ENCODE data around the gene FBXW5. TPM values are rescaled to one million over a fixed set of nuclear protein-coding genes. Genes with fewer than 3 reads are reported as not detected.

Gene FBXW5
- total RNA-seq, 2 donors from 2014 or later = 199 to 304 TPM

GRCh38 chr9:136921718-136922117 lies 22.8 kb downstream of the FBXW5 start:
- Histone ChIP-seq H3K4me1 (replicated peaks) (no peaks in the 10 kb centered on the region), H3K27ac (no peak overlapping the region), H3K27me3 (replicated peaks; ENCODE audit: insufficient read depth) (no peaks in the 10 kb centered on the region), H3K9me3 (no peaks in the 10 kb centered on the region), H3K36me3 (peaks cover 11 to 18% of the 10 kb centered on the region in 2 donors), H3K4me3 (no peak overlapping the region)
- WGBS = 80% methylated on average over 10 of the region's 10 CpGs
- intact Hi-C loops (cut with DNase I) = no loop called here
- no peak for DNase-seq (ENCODE audit: low spot score)
- TF ChIP-seq CTCF (IDR thresholded peaks at IDR 0.05) (no peak), POLR2A (IDR thresholded peaks at IDR 0.05) (no peak), POLR2AphosphoS5 (IDR thresholded peaks at IDR 0.05) (no peak)

- TF ChIP-seq POLR2A (IDR thresholded peaks at IDR 0.05) (no peak), POLR2AphosphoS5 (IDR thresholded peaks at IDR 0.05) (no peak), CTCF (IDR thresholded peaks at IDR 0.05) (no peak)
- no peak for DNase-seq (ENCODE audit: low spot score)
- Histone ChIP-seq H3K27me3 (replicated peaks; ENCODE audit: insufficient read depth) (no peaks in the 10 kb centered on the region), H3K27ac (no peak overlapping the region), H3K4me1 (replicated peaks) (no peaks in the 10 kb centered on the region), H3K4me3 (no peak overlapping the region), H3K36me3 (peaks cover 10 to 18% of the 10 kb centered on the region in 2 donors), H3K9me3 (no peaks in the 10 kb centered on the region)
- intact Hi-C loops (cut with DNase I) = no loop called here
- WGBS = 91% methylated on average over 11 of the region's 11 CpGs
Measured at GRCh38 chr9:136921307-136921706, 23.2 kb downstream of the FBXW5 start.

GRCh38 chr9:136920734-136921231 lies 23.8 kb downstream of the FBXW5 start:
- TF ChIP-seq CTCF (IDR thresholded peaks at IDR 0.05) = no peak
- TF ChIP-seq POLR2AphosphoS5 (IDR thresholded peaks at IDR 0.05) = no peak
- TF ChIP-seq POLR2A (IDR thresholded peaks at IDR 0.05) = no peak
- no peaks in the 10 kb centered on the region for H3K27me3 ChIP-seq (replicated peaks; ENCODE audit: insufficient read depth)
- no peak overlapping the region for H3K27ac ChIP-seq
- 94% methylated on average over 14 of the region's 14 CpGs for WGBS
- H3K36me3 ChIP-seq = peaks cover 6 to 18% of the 10 kb centered on the region in 2 donors
- no peak for DNase-seq (ENCODE audit: low spot score)
- H3K9me3 ChIP-seq = no peaks in the 10 kb centered on the region
- H3K4me3 ChIP-seq = no peak overlapping the region
- intact Hi-C loops (cut with DNase I) = no loop called here
- H3K4me1 ChIP-seq (replicated peaks) = no peaks in the 10 kb centered on the region

GRCh38 chr9:136920069-136920468 lies 24.5 kb downstream of the FBXW5 start:
- H3K9me3 ChIP-seq = no peaks in the 10 kb centered on the region
- no peak overlapping the region for H3K27ac ChIP-seq
- intact Hi-C loops (cut with DNase I) = no loop called here
- no peaks in the 10 kb centered on the region for H3K27me3 ChIP-seq (replicated peaks; ENCODE audit: insufficient read depth)
- no peak overlapping the region for H3K4me3 ChIP-seq
- no peaks in the 10 kb centered on the region for H3K4me1 ChIP-seq (replicated peaks)
- no peak for DNase-seq (ENCODE audit: low spot score)
- no peak for TF ChIP-seq POLR2AphosphoS5 (IDR thresholded peaks at IDR 0.05)
- TF ChIP-seq CTCF (IDR thresholded peaks at IDR 0.05) = no peak
- WGBS = 96% methylated on average over 15 of the region's 15 CpGs
- H3K36me3 ChIP-seq = peaks cover 6 to 18% of the 10 kb centered on the region in 2 donors

GRCh38 chr9:136917902-136918301 lies 26.6 kb downstream of the FBXW5 start:
- H3K36me3 ChIP-seq = peaks cover 6 to 18% of the 10 kb centered on the region in 2 donors
- H3K4me1 ChIP-seq (replicated peaks) = no peaks in the 10 kb centered on the region
- TF ChIP-seq POLR2AphosphoS5 (IDR thresholded peaks at IDR 0.05) (no peak), POLR2A (IDR thresholded peaks at IDR 0.05) (no peak), CTCF (IDR thresholded peaks at IDR 0.05) (no peak)
- no peak overlapping the region for H3K27ac ChIP-seq
- no peak for DNase-seq (ENCODE audit: low spot score)
- WGBS = 86% methylated on average over 11 of the region's 11 CpGs
- H3K4me3 ChIP-seq = no peak overlapping the region
- H3K9me3 ChIP-seq = no peaks in the 10 kb centered on the region
- no peaks in the 10 kb centered on the region for H3K27me3 ChIP-seq (replicated peaks; ENCODE audit: insufficient read depth)
- intact Hi-C loops (cut with DNase I) = no loop called here

All from prostate gland (tissue), 2 donors.